ENCODE data around the gene TENM3.
"Not testable (repeated sequence)": the region's sequence is repeated elsewhere in the genome, so short reads cannot be mapped to it uniquely, and the experiment has no call there.

The TENM3 gene

DNA sequence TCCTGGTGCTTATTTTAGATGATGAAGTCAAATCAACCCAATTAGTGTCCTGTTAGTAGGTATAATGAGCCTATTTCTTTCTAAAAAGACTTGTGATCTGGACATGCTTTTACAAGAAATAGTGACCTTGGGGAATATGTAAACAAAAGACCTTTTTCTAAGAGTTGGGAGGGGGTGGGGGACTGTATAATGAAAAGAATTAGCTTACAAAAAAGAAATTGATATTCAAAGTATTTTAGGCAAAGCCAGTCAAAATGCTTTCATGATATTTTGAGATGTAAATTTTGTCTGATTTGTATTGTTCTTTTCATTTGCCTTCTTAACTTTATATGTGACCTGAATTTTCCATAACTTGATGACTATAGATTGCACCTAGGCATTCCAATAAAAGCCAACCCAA, 559.4 kb downstream of the TENM3 start:
- no peak for DNase-seq

DNA sequence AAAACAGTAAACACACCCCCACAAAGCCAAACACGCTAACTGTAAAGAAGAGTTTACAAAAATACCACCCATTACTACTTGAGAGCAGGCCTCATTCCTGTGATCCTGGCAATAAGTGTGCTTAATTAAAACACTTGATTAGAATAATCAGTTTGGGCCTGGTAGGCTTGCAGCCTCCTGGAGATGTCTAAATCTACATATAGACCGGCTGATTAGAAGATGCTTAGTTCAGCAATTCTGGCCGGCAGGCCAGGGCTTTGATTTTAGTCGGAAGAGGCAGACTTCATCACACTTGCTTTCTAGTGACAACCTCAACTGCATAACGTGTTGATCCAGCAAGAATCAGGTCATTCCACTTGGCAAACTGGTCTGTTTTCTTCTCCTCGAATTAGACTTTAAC, 560.0 kb downstream of the TENM3 start:
- DNase-seq, result no peak

DNA sequence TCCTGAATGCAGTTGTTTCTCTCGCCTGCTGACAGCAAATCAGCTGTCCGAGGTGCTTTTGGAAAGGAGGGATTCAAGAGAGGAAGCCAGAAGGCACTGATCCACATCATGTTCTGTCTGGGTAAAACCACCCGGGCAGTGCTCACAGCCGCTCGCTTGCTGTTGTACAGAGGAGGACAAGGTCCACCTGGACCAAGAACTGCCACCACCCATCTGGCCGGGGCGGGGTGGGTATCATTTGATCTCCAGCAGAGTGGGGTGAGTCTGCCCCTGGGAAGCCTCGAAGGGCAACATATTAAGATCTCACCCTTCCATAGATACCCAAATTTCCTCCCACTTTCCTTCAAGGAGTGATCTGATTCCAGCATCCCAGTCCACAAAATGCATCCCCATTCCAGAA, 560.9 kb downstream of the TENM3 start:
- DNase-seq, result no peak

DNA sequence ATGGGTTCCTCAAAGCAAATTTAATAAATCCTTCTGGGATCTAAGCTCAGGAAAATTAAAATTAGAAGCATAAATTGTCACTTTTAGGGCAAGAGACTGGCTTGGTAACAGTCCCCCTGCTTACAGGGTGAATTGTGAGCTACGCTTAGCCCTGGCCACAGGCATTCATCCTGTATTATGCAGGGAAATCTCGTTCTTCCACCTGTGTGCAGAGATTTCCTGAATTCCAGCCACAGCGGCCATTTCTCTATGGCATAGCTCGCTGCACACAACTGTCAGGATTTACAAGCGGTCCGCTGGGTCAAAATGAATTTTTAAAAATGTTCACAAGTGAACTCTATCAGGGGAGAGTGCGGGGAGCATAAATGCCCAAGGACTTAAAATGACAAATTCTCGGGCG, 562.1 kb downstream of the TENM3 start:
- no peak for DNase-seq

DNA sequence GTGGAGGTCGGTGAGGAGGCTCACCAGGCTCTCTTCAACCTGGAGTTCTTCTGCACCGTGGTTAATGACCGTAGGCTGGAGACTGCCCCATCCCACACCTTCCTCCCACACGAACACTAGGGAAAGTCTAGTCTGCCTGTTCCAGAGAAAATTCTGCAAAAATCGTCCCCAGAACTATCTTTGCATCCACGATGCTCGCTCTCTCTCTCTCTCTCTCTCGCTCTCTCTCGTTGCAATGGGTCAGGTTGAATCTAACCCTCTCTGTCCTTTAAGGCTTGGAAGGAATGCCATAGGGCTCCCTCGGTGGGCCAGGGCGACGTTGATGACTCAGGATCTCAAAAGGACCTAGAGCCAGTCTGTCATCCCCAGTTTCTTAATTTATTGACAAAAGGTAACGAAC, 562.5 kb downstream of the TENM3 start:
- DNase-seq, result no peak

DNA sequence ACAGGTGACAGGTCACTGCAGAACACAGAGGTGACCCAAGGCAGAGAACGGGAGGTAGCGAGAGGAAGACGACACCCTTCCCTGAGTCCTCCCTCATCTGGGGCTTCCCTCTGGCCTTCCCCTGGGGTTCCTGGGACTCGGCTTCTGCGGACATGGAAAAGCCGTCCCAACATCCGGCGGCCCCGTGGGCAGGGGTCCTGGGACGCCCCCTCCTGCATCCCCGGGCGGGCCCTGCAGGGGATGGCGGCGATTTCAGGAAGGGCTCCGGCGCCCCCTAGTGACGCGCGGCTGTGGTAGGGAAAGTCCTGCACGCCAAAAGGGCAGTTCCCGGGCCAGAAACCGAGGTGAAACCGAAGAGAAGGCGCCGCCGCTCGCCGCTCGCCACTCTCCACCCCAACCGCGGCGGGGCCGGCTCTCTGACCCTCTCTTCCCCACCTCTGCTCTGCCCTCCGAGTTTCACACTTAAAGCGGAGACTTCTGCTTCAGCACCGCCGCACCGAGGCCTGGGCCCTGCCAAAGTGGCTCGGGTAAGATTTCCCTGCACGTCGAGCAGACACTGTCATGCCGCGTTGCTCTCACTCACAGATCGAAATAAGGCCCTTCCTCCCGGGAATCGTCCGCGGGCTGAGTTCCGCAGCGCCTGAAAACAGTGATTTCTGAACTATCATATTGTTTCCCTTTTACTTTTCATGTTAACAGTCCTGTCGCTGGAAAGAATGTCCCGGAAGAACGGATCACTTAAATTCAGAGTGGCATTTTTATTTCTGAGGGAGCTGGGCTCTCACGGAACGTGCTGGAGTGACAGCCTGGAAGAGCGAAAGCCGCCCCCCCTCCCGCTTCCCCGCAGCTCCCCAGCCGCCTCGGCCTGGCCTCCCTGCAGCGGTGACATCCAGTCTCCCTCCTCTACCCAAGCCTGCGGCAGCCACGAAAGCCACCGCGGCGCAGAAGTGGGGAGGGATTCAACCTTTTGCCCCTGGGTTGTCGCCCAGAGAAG, 563.4 kb downstream of the TENM3 start:
- no peak for DNase-seq

DNA sequence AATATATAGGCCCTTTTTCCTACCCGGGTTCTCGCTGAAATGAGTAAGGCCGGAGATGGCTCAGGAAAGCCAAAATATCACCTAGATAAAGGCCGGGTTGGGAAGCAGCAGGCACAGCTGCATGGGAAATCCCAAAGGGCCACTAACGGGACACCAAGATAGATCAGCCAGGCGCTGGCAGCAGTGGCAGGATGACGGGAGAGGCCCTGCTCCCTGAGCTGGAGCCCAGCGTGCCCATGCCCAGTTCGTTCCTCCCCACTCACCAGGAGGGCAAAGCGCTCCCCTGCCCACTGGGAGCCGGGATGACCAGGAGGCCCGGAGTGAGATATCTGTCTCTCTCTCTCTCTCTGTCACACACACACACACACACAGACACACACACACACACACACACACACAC, 564.1 kb downstream of the TENM3 start:
- no peak for DNase-seq

DNA sequence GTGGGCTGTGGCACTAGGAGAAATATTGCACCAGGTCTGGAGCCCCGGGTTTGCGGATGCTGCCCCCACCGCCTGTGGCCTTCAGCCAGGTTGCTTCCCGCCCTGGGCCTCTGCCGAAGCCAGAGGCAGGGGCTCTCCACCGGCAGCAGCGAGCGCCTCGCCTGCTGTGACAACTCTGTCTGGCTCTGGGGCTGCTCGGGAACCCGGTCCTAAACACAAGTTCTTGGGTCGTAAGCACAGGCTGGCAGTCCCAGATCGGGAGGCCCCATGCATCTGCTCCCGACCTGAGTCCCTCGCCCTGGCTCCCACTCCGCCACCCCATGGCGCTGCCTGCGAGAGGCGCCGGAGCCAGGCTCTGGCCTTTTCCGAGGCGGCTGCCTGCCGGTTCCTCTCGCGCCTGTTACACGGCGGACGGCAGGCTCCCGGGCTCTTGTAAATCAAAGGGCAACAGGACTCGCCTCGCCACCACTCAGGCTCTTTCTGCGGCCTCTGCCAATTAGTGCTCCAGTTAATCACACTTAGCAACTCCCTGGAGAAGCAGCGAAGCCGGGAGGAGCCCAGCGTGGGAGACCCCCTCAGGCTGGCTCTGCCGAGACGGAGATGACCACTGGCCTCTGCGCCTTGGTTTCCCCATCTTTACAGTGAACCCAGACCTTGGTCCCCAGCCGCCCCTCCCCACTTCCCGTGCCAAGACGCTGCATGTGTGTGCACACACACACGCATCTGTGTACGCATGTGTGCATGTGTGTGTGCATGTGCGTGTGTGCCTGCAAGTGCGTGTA, 564.8 kb downstream of the TENM3 start:
- DNase-seq, result no peak

DNA sequence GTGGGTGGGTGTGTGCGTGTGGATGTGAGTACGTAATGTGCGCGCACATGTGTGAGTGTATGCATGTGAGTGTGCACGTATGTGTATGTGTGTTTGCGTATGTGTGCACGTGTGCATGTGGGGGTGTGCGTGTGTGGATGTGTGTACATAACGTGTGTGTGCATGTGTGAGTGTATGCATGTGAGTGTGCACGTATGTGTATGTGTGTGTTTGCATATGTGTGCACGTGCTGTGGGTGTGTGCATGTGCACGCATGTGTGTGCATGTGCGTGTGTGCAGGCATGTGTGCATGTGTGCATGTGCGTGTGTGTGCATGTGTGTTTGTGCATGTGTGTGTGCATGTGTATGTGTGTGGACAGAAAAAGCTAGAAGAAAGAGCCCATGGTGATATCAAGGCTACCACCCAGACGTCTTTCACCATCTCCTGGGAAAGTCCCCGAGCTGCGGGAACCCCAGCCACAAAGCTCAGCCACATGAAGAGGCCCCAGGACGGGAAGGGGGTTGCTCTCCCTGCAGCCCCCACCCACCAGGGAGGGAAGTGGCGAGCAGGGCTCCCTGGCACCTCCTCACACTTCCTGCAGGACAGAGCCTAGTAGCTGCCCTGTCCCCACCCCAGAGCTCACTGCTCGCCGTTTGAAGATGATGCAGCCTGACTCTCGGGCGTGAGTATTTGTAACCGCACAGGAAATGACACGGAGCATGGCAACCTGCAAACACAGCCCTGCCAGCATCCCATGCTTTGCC, 565.6 kb downstream of the TENM3 start:
- DNase-seq, result no peak

DNA sequence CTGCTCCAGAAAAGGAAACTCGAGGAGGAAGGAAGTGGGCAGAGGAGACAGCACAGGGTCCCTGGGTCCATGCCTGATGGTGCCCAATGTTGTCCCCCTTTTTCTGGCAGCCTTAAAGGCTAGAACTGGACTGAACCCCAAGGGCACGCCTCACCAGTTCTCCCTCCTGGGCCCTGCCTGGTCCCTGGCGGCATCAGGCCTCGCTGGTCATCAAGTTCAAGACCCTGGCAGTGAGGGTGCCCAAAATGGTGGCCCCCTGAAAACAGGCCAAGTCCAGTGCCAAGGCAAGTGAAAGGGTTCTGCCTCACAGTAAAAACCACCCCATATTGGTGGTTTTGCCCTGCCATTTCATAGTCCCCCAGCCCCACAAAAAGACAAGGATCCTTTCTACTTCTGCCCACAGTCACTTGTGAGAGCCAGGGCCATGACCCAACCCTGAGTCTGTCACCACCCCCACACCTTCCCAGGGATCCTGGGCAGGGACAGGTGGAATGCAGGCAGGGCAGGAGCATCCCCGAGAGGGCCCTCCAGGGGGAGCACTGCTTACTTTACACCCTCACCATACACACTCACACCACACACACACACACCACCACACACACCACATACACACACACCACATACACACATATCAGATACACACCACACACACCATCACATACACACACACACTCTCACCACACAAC, 566.4 kb downstream of the TENM3 start:
- DNase-seq, result no peak

DNA sequence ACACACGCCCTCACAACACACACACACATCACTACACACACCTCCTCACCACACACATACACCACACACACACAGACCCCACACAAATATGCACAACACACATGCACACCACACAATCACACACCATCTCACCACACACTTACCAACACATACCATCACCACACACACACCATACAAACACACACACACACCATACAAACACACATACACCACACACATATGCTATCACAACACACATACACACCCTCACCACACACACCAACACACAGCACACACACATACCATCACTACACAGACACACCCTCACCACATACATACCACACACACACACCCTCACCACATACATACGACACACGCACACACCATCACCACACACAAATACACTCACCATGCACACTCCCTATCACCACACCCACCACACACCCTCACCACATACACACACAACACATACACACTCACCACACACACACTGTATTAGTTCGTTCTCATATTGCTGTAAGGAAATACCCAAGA, 567.0 kb downstream of the TENM3 start:
- DNase-seq, result no peak

DNA sequence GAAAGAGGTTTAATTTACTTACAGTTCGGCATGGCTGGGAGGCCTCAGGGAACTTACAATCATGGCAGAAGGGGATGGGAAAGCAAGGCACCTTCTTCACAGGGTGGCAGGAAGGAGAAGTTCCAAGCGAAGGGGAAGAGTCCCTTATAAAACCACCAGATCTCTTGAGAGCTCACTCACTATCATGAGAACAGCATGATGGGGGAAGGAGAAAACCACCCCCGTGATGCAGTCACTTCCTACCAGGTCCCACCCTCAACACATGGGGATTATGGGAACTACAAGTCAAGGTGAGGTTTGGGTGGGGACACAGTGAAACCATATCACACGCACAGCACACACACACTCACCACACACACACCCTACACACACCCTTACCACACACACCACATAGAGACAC, 569.7 kb downstream of the TENM3 start:
- DNase-seq, result no peak

DNA sequence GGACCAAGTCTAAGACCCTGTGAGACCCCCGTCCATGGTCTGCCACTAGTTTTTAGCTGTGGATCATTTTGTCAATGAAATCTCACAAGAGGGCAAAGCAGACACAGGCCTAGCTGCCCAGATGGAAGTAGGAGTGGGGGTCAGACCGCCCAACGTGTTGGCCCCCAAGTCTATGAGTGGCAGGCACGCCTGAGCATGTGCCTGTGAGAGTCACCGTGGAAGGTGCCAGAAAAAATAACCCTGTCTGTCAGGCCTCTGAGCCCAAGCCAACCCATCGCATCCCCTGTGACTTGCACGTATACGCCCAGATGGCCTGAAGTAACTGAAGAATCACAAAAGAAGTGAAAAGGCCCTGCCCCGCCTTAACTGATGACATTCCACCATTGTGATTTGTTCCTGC, 570.9 kb downstream of the TENM3 start:
- not testable (repeated sequence) for DNase-seq

DNA sequence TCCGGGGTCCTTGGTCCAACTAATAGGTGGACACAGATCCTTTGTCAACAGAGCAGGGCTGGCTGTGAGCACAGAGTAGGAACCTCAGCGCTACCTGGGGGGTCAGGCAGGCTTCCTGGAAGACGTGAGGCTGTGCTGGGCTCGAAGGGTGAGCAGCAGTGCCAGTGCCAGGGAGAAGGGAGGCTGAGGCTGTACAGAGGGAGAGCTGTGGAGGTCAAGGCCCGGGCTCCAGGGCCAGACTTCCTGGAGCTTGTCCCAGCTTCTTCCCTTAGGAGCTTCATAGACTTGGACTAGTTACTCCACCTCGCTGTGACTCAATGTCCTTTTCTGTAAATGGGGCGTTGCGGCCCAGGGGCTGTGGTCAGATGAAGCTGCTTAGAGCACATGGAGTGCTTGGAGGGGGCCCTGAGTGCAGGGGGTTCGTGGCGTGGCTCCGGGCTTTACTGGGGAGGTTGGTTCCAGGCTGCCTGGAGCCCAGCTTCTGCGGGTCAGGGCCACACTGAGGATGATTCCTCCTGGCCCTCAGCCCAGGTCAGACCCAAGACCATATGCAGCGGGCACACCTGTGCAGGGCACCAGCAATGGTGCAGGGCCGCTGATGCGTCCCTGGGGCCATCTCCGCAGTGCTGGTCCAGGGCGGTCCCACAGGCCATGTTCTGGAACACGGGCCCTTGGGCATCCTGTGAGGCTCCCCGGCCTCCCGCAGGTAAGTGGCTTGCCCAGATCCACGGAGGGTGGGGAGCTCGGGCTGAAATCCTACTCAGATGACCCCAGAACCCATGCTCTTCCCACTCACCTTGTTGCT, 575.9 kb downstream of the TENM3 start:
- no peak for DNase-seq

DNA sequence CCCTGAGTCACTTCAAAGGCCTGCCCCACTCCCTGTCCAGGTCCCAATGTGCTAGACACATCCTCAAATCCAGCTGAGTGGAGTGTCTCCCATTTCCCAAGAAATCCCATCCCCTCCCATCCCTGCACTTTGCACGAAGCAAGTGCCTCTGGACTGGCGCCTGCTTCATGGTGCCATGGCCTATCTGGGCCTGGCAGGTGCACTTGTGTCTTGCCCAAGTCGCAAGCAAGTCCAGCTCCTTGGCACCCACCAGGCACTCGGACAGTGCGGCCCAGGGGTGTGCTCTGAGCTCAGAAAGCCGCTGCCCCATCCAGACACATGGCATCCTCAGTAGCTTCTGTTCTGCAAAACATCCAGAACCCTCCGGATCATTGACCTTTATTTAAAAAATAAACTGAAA, 576.5 kb downstream of the TENM3 start:
- DNase-seq, result no peak

DNA sequence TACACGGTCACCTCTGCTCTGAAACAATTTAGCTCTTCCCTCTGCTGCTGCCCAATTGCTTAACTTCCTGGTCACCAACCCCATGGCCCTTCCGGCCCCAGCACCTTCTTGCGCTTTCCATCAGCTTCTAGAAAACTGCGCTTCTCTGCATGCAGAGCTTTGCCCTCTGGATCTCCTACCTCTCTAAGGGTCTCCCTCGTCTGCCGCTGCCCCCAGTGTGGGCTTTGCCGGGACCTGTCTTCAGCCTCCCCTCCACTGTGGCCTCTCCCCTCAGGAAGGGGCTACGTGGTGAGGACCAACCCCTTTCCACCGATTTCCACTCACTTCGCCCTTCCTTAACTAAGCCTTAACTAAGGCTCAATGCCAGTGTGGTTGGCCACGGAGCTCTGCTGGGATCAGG, 579.4 kb downstream of the TENM3 start:
- DNase-seq, result no peak

DNA sequence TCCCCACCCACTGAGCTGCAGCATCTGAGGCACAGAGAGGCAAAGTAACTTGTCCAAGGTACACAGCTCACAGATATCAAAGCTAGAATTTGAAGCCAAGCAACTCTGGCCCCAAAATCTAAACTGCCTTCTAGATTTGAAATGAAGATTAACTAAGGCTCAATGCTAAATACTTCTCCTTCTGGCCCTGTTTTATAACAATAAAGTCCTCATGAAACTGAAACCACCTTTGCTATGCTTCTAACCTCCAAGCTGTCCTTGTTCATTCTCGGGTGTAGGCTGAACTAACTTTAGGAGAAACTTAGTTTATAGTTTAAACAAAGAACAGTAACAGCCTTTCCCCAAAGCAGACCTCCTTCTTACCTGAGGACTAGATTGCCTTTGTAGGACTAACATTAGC, 580.4 kb downstream of the TENM3 start:
- DNase-seq, result no peak

DNA sequence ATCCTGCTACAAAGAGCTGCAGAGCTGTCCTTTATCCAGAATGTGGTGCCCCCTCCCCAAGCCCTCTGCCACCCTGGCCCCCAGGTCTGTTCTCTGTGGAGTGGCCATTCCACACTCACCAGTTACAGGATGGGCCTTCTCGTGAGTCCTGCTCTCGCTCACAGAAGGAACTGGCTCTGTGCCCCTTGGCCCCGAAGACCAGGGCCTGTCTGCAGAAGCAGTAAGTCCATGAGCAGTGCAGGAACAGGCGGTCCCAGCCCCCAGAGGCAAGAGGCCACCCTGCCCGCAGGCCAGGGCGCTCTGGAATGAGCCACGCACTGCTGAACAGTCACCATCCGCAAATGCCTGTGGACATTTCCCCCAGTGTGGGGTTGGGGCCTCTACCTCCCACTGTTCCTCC, 581.8 kb downstream of the TENM3 start:
- DNase-seq, result no peak

DNA sequence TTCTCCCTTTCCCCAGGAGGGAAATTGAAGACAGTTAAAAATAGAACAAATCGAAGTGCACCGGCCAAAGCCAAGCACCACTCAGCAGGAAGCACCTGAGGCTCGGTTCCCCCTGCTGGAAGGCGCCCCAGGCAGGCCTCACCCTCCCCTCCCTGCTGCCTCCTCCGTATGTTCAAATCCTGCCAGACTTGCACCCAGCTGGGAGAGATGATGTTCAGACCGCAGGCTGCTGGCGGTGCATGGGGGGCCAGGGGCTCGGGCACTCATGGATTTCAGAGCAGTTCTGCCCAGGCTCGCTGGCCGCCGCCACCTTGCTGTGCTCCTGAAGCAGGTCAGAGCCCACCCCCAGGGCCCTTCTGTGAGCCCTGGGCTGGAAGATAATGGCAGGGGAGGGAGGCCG, 582.6 kb downstream of the TENM3 start:
- no peak for DNase-seq

DNA sequence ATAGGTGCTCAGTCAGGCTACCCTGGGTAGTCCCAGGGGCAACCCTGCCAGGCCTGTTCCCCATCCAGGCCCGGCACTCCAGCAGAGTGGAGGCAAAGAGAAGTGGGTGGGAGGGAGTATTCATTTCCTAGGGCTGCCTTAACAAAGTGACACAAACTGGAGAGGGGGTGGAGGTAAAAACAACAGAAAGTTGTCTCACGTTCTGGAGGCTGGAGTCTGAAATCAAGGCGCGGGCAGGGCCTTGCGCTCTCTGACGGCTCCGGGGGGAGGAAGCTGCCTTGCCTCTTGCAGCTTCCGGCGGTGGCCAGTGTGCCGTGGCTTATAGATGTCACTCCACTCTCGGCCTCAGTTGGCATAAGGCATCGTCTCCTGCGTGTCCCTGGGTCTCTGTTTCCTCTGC, 583.2 kb downstream of the TENM3 start:
- no peak for DNase-seq

DNA sequence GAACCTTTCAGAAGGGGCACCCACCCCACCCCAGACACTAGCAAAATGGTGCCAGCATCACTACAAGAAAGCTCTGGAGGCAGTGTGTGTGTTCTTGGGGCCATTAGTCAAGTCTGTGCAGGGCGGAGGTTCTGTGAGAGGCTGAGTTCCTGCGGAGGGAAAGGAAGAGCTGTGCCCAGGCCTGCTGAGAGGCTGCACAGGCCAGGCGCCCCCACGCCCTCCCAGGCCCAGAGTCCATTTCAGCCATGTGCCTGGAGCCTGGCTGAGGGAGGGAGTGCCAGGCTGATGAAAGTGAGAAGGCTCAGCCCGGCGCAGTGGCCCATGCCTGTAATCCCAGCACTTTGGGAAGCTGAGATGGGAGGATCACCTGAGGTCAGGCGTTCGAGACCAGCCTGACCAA, 584.0 kb downstream of the TENM3 start:
- no peak for DNase-seq

DNA sequence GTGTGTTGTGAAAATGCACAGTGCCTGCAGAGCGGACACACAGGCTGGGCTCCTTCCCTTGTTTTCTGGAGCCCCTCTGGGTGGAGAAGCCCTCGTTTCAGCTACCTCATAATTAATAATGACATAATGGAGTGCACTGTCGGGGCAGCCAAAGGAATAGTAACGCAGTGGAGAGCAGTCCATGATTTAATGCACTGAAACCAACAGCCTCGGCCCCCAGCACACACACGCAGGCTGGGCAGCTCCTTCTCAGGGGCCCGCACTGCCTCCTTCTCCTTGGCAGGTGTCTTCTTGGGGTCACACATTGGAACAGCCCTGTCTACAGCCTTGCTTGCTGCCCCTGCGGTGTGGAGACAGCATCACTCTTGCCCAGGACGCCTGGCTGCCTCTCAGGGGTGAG, 584.8 kb downstream of the TENM3 start:
- no peak for DNase-seq
